Stimulated activated CD4-positive, alpha-beta T cell treated with anti-CD3 and anti-CD28 coated beads, Interleukin-4, amount 100 ng/mL, for 48 hours (primary cell): ENCODE data around the gene PPP1R14B.

Experiments
- DNase-seq, 2 donors: peaks; one replicate each; pipeline ENCODE4 v3.0.0-alpha.2; 2020; ENCODE audit warnings: low read depth in 2 of 2

The PPP1R14B gene

GRCh38 chr11:64245797-64246620, 734 bp downstream of the PPP1R14B start:
- peak; percentile 67 to 79 for DNase-seq

- no peak for DNase-seq
Measured at GRCh38 chr11:64245401-64245796, 1.3 kb downstream of the PPP1R14B start.

GRCh38 chr11:64244966-64245365, 1.8 kb downstream of the PPP1R14B start:
- DNase-seq: no peak

GRCh38 chr11:64244107-64244506, 2.6 kb downstream of the PPP1R14B start:
- no peak for DNase-seq

GRCh38 chr11:64243236-64243854, 3.4 kb downstream of the PPP1R14B start:
- DNase-seq: no peak

GRCh38 chr11:64241491-64242374, 5.0 kb downstream of the PPP1R14B start:
- DNase-seq: no peak

GRCh38 chr11:64241241-64241490, 5.6 kb downstream of the PPP1R14B start:
- peak; percentile 99 to 100 for DNase-seq

GRCh38 chr11:64240435-64241240, 6.1 kb downstream of the PPP1R14B start, which contains the start of gene FKBP2:
Gene FKBP2 (plus strand): TSS chr11:64241095. CDS start chr11:64242388, 1,293 bp downstream.
- DNase-seq: peak; percentile 97

- DNase-seq: no peak
Measured at GRCh38 chr11:64239662-64240434, 6.9 kb downstream of the PPP1R14B start.

GRCh38 chr11:64238999-64239398, 7.7 kb downstream of the PPP1R14B start:
- DNase-seq: no peak

GRCh38 chr11:64238076-64238475, 8.7 kb downstream of the PPP1R14B start:
- no peak for DNase-seq

GRCh38 chr11:64237484-64237951, 9.2 kb downstream of the PPP1R14B start:
- DNase-seq: no peak

GRCh38 chr11:64235437-64236161, 11.1 kb downstream of the PPP1R14B start:
- DNase-seq: no peak

- DNase-seq: no peak
Measured at GRCh38 chr11:64234647-64235379, 11.9 kb downstream of the PPP1R14B start.

- no peak for DNase-seq
Measured at GRCh38 chr11:64233913-64234586, 12.7 kb downstream of the PPP1R14B start, which contains the start of gene VEGFB. Gene VEGFB (plus strand): TSS chr11:64234584. CDS start chr11:64234834, 250 bp downstream.

GRCh38 chr11:64232967-64233315, 13.8 kb downstream of the PPP1R14B start:
- no peak for DNase-seq

GRCh38 chr11:64232182-64232966, 14.4 kb downstream of the PPP1R14B start:
- DNase-seq: no peak

GRCh38 chr11:64231546-64231945, 15.2 kb downstream of the PPP1R14B start:
- no peak for DNase-seq
